Loucy (cell line): ENCODE results near the gene UNC119B.
A peak's percentile ranks its signal among the peaks of the same experiment; 100 is the strongest.

Source experiments
- H2AFZ ChIP-seq: fragments of 200-600 bp; sonication (generic); 2 replicates; pipeline ENCODE4 v1.6.0; 2016; ENCODE audit warnings: antibody characterized with exemption, mild to moderate bottlenecking, low read length, moderate library complexity
- H3F3A ChIP-seq: fragments of 200-600 bp; 2 replicates; pipeline ENCODE4 v1.6.0; 2016; ENCODE audit warnings: antibody characterized with exemption, low read depth, mild to moderate bottlenecking
- H3K27me3 ChIP-seq: fragments of 200-600 bp; sonication (generic); 2 replicates; pipeline ENCODE4 v1.6.1; 2014; ENCODE audit warnings: low read length, mild to moderate bottlenecking; ENCODE audit not compliant: insufficient read depth, poor library complexity, severe bottlenecking
- H3K36me3 ChIP-seq: fragments of 200-600 bp; sonication (generic); 2 replicates; pipeline ENCODE4 v1.6.1; 2016; ENCODE audit warnings: low read length; ENCODE audit not compliant: insufficient read depth
- H3K4me1 ChIP-seq: fragments of 200-600 bp; sonication (generic); 2 replicates; pipeline ENCODE4 v1.5.1; 2014; ENCODE audit warnings: low read length, mild to moderate bottlenecking; ENCODE audit not compliant: insufficient read depth, poor library complexity, severe bottlenecking
- H3K4me2 ChIP-seq: fragments of 200-600 bp; sonication (generic); 2 replicates; pipeline ENCODE4 v1.6.0; 2014; ENCODE audit warnings: antibody characterized with exemption, low read length, low read depth, mild to moderate bottlenecking; ENCODE audit not compliant: poor library complexity, severe bottlenecking
- H3K4me3 ChIP-seq: fragments of 200-600 bp; sonication (generic); 2 replicates; pipeline ENCODE4 v1.5.1; 2014; ENCODE audit warnings: low read length, mild to moderate bottlenecking, mixed read lengths; ENCODE audit not compliant: poor library complexity, severe bottlenecking
- H3K79me2 ChIP-seq: fragments of 200-600 bp; sonication (generic); 2 replicates; pipeline ENCODE4 v1.6.1; 2014; ENCODE audit warnings: low read length; ENCODE audit not compliant: insufficient read depth
- H3K9ac ChIP-seq: fragments of 200-600 bp; sonication (generic); 2 replicates; pipeline ENCODE4 v1.6.0; 2014; ENCODE audit warnings: mild to moderate bottlenecking, low read depth, low read length, moderate library complexity; ENCODE audit not compliant: poor library complexity, severe bottlenecking
- H3K9me2 ChIP-seq: fragments of 200-600 bp; sonication (generic); replicated peaks from 2 replicates; pipeline ENCODE4 v1.6.1; 2016; ENCODE audit warnings: low read depth, low read length, mixed read lengths
- H3K9me3 ChIP-seq: fragments of 200-600 bp; sonication (generic); 2 replicates; pipeline ENCODE4 v1.6.1; 2014; ENCODE audit warnings: mild to moderate bottlenecking, antibody characterized with exemption, low read length, low read depth; ENCODE audit not compliant: insufficient read depth
- H4K20me1 ChIP-seq: fragments of 200-600 bp; sonication (generic); 2 replicates; pipeline ENCODE4 v1.6.0; 2014; ENCODE audit warnings: antibody characterized with exemption, low read length, mild to moderate bottlenecking; ENCODE audit not compliant: insufficient read depth, poor library complexity, severe bottlenecking
- CTCF ChIP-seq: fragments of 200-600 bp; sonication (generic); conservative IDR thresholded peaks from 2 replicates; pipeline ENCODE4 v1.5.1; 2014; ENCODE audit warnings: mild to moderate bottlenecking, antibody characterized with exemption, low read length
- EZH2phosphoT487 ChIP-seq: fragments of 200-600 bp; IDR thresholded peaks from 2 replicates; pipeline ENCODE4 v1.6.1; 2018; ENCODE audit warnings: antibody characterized with exemption, mild to moderate bottlenecking, moderate library complexity, borderline replicate concordance

The UNC119B gene

GRCh38 chr12:120724720-120725119 lies 14.5 kb downstream of the UNC119B start:
- Histone ChIP-seq H3K4me2 (peak overlapping the region; percentile 82), H3K9ac (peak overlapping the region; percentile 83), H3F3A (no peaks in the 10 kb centered on the region), H3K27me3 (no peaks in the 10 kb centered on the region), H3K4me3 (peak overlapping the region; percentile 80), H3K4me1 (peaks cover 22% of the 10 kb centered on the region), H3K79me2 (no peaks in the 10 kb centered on the region; the same call in 1 of the 2 replicates), H3K36me3 (peaks cover 3% of the 10 kb centered on the region; the same call in 1 of the 2 replicates), H2AFZ (no peak overlapping the region), H4K20me1 (no peaks in the 10 kb centered on the region), H3K9me3 (no peaks in the 10 kb centered on the region), H3K9me2 (no peaks in the 10 kb centered on the region)
- TF ChIP-seq EZH2phosphoT487 (no peak), CTCF (no peak)

- peak overlapping the region; percentile 83 for H3K9ac ChIP-seq
- H3K4me2 ChIP-seq: peak overlapping the region; percentile 82
Measured at GRCh38 chr12:120725151-120725658, 14.9 kb downstream of the UNC119B start.

GRCh38 chr12:120725659-120726509 lies 15.6 kb downstream of the UNC119B start, which contains the start of gene ACADS:
Gene ACADS, plus strand, starts transcription at chr12:120725826. Its CDS starts 60 bp downstream, at chr12:120725886.
- Histone ChIP-seq H2AFZ (peak within 1 kb of the TSS; percentile 94), H4K20me1 (no peaks in the 10 kb centered on the region), H3K27me3 (no peaks in the 10 kb centered on the region), H3K79me2 (no peaks in the 10 kb centered on the region; the same call in 1 of the 2 replicates), H3K9me2 (no peaks in the 10 kb centered on the region), H3K4me2 (peak within 1 kb of the TSS; percentile 82), H3K9me3 (no peaks in the 10 kb centered on the region), H3K4me1 (peaks cover 22% of the 10 kb centered on the region), H3F3A (no peaks in the 10 kb centered on the region), H3K36me3 (peaks cover 3% of the 10 kb centered on the region; the same call in 1 of the 2 replicates), H3K4me3 (peak within 1 kb of the TSS; percentile 80), H3K9ac (peak within 1 kb of the TSS; percentile 83)
- TF ChIP-seq EZH2phosphoT487 (no peak), CTCF (no peak)

More at GRCh38 chr12:120725151-120725658, 14.9 kb downstream of the UNC119B start:
- Histone ChIP-seq H2AFZ (peak overlapping the region; percentile 72), H3K9me2 (no peaks in the 10 kb centered on the region), H3K4me1 (peaks cover 22% of the 10 kb centered on the region), H3K79me2 (no peaks in the 10 kb centered on the region; the same call in 1 of the 2 replicates), H3K27me3 (no peaks in the 10 kb centered on the region), H3K4me3 (peak overlapping the region; percentile 80), H3F3A (no peaks in the 10 kb centered on the region), H3K36me3 (peaks cover 3% of the 10 kb centered on the region; the same call in 1 of the 2 replicates), H4K20me1 (no peaks in the 10 kb centered on the region), H3K9me3 (no peaks in the 10 kb centered on the region)
- TF ChIP-seq EZH2phosphoT487 (no peak), CTCF (no peak)
